ENCODE results near the gene PFKL.

PFKL gene

DNA sequence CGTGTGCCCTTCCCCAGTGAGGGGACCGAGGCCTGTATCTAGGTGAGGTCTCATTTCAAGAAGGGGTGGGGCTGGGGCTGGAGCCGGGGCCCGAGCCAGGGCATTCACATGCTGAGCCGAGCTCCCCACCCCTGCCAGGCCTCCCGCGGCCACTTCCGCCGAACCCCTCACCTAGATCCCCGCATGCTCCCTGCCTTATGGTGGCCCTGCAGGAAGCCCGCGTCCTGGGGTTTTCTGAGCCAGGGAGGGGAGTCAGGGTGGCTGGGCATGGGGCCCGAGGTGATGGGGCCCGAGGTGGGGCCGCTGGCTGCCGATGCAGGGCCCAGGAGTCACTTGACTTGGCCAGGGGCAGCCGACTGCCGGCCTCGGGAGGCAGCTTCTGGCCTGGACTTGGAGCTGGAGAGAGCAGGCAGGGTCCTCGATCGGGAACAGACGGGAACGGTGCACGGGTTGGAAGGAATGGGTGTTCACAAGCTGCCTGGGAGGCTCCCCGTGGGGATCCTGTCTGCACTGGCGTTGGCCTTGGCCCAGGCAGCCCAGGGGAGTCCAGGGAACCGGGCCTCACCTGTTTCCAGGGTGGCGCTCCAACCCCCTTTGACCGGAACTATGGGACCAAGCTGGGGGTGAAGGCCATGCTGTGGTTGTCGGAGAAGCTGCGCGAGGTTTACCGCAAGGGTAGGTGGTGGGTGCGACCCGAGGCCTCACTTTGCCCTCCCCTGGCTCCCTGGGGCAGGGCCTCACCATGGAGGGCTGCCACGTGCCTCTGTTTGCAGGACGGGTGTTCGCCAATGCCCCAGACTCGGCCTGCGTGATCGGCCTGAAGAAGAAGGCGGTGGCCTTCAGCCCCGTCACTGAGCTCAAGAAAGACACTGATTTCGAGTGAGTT, 25.8 kb downstream of the PFKL start:
- FAIRE-seq (no peak), DNase-seq (ENCODE audit: insufficient read length, low spot score) (no peak)

DNA sequence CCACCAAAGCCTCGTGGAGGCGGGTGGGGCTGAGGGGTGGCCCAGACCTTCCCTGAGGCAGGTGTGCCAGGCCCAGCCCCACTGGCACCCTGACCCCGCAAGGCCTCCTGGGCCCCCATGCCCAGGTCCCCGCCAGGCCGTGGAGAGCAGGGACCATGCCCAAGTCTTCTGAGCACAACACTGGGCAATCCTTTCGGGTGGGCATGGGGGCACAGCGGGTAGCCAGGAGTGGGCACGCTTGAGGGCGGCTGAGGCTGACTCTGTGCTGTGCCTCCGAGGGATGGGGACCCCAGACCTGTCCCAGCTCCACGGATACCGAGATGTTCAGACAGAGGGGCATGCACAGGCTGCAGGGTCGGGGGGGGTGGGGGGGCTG, 26.4 kb downstream of the PFKL start:
- FAIRE-seq (no peak), DNase-seq (ENCODE audit: insufficient read length, low spot score) (no peak)

DNA sequence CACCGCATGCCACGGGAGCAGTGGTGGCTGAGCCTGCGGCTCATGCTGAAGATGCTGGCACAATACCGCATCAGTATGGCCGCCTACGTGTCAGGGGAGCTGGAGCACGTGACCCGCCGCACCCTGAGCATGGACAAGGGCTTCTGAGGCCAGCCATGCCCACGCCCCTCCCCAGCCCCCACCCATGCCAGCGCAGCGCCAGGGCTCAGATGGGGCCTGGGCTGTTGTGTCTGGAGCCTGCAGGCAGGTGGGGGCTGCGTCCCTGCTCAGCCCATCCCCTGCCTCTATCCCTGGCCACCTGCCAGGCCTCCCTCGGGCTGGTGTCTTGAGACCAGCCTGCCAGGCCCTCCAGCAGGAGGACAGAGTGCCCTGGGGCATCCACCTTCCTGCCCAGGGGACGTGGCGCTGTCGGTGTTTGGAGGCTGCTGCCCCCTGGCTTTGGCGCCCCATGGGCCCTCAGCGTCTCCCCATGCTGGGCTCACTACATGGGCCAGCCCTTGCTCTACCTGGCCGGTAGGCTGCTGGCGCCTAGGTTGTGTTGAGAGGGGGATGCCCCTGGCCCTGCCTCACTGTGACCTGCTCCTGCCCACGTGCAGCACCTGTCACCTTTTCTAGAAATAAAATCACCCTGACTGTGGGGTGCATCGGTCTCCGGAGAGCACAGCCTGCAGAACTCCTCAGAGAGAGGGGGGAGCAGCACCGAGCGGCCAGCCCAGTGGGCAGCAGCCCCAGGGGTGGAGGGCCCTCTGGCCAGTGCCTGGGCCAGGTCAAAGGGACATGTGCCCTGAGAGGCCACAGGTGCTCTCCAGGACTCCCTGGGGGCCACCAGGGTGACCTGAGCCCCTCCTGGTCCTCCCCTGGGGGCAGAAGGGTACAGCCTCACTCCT, 27.1 kb downstream of the PFKL start:
- no peak for FAIRE-seq
- DNase-seq (ENCODE audit: insufficient read length, low spot score) = no peak

DNA sequence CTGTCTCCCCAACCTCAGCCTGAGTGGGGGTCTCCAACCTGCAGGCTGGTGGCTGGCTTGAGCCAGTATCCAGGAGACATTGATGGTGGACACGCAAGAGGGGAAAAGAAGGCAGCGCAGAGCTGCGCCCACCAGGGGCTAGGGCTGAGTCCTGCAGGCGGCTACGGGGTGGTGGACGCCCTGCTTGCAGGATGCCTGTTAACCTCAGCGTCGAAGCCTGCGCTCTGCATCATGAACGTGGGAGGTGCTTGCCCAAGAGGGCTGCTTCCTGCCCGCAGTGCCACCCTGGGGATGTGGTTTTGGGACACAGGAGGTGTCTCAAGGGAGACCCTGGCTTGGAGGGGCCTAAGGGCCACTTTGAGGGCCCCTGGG, 27.7 kb downstream of the PFKL start:
- no peak for FAIRE-seq

DNA sequence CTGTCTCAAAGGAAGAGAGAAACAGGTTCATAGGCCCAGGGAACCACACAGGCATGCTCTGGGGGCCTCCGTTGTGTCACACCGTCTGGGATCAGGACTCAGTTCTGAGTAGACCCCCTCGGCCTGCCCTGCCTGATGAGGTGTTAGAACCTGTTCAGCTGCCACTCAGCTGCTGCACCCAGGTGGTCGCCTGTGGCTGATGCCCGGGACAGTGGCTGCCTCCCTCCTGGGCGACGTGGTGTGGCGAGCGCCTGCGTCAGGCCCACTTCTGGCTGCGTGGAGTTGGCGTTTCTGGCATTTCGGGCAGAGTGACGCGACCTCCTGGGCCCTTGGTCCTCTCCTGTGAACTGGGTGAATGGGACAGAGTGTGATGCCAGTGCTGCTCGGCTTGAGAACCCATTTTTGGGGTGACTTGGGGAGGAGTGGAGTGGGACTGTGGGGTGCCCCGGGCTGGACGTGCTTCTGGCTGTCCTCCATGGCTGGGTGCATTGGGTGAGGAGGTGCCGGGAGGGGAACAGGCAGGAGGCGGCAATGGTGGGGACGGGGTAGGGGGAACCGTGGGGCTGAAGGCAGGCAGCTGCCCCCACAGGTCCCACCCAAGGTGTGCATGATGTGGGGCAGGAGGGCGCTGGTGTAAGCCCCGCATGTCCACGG, 28.5 kb downstream of the PFKL start:
- no peak for FAIRE-seq
- no peak for DNase-seq (ENCODE audit: insufficient read length, low spot score)

More for the DNA sequence above, 27.7 kb downstream of the PFKL start:
- no peak for DNase-seq (ENCODE audit: insufficient read length, low spot score)

DNA sequence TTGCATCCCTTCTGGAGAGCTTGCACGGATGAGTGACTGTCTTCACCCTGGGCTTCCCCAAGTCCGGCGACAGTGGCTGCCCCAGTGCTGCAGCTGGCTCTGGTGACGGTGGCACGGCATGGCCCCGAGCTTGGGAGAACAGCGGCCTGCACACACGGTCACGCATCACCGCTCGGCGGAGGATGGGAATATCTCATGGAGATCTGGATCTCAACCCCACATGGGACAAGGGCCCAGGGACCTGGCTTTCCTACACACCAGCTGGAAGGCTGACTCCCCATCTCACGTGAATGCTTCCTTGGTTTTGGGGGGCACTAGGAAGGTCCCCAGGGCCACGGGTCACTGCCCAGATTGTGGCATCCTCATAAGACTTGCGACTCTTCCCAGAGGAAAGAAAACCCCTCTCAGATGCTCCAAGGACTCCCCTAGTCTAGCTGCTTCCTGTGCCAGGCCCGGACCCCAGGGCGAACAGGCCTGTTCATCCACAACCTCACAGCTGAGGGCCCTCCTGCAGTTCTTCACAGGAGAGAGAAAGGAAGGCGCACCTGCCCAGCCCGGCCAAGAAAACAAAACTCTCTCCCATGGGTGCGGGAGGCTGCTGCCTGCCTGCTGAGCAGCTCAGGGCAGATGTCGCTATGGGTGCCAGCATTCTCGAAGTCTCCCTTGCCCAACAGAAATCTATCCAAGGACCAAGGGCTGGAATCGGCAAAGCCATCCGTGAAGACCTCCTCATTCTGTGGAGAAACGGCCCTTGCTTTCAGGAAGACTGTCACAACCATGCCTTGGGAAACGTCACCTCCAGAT, 29.4 kb downstream of the PFKL start:
- FAIRE-seq (no peak), DNase-seq (ENCODE audit: insufficient read length, low spot score) (no peak)

DNA sequence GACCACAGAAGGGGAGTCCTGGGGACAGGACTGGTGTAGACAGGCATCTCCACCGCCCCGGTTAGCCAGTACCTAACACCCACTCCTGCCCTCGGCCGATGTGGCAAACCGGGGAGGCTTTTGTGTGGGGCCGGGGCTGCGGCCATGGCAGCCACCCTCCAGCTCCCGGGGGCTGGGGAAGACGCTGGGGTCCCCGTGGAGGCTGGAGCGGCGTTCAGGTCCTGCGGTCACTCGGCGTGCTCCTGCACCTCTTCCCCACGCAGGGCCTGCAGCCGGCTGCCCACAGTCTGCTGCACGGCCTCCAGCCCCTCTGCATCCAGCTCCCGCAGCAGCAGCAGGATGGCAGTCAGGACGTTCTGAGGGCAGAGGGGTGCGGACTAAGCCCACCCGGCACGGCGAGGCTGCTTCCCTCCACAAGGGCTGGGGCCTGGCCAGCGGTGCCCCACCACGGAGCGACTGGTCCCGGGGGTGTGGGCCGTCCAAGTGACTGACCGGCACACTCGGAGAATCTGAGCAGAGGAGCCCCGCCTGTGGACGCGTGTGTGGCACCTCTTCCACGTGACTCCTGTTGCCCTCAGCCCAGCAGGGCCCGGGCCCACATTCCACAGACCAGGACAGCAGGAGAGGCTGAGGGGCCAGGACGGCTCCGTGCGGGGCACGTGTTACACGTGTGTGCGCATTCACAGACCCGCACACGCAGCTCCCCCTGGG, 30.3 kb downstream of the PFKL start:
- FAIRE-seq (no peak), DNase-seq (ENCODE audit: insufficient read length, low spot score) (no peak)

DNA sequence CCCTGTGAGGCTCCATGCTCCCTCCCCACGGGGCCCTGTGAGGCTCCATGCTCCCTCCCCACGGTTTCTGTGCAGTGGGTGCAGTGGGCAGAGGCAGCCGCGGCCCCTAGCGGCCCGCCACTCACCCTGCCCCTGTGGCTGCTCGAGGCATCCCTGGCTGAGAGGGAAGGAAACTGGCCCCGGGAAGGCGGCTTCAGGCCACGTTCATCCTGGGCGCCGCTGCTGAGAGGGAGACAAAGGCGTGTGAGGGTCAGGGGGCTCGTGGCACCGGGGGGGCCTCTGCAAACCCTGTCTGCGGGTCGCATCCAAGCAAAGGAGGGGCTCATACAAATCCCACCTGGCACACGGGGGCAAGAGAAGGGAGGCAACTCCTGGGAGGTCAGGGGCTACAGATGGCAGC, 30.8 kb downstream of the PFKL start:
- DNase-seq (ENCODE audit: insufficient read length, low spot score) (no peak), FAIRE-seq (no peak)

DNA sequence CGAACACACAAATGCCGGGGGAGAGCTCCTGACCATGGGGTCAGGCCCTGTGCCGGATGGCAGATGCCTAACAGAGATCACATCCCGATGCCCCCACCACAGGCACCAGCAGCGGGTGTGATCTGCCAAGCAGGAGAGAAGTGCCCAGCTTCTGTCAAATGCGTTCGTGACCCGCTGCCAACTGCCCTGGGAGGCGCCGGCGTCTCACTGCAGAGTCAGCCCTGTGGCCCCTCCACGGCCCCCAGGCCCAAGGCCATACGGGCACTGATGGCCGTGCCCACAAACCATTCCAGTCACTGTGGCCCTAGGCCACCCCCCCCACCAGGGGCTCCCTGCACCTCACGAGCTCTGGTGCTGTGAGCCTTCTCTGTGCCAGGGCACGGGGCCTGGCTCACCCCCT, 31.4 kb downstream of the PFKL start:
- DNase-seq (ENCODE audit: insufficient read length, low spot score) = no peak
- FAIRE-seq = no peak

DNA sequence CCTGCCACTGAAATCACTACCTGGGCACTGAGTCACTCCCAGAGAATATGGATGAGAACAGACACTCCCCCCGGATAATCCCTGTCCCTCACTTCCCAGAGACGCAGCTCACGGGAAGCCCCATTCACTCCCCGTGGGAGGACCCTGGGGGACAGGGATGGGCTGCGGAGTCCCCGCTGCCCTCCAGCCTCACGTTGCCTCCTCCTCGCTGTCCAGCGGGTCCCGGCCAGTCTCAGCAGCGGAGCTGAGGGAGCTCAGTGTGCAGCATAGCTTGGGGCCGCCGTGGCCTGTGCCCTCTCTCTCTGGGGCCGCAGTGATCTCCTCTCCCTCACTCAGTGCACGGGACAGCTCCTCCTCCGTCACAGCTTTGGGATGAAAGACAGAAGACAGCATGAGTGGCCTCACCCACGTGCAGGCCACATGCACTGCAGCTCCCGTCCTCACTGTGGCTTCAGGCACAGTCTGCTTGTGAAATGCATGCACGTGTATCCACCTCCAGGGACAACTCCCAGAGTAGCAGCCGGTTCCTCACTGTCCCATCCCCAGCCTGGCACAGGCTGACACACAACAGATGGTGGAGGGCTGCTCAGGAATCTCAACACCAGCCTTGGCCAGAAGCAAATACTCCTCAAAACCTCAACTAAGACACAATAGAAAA, 31.9 kb downstream of the PFKL start:
- no peak for DNase-seq (ENCODE audit: insufficient read length, low spot score)
- no peak for FAIRE-seq

DNA sequence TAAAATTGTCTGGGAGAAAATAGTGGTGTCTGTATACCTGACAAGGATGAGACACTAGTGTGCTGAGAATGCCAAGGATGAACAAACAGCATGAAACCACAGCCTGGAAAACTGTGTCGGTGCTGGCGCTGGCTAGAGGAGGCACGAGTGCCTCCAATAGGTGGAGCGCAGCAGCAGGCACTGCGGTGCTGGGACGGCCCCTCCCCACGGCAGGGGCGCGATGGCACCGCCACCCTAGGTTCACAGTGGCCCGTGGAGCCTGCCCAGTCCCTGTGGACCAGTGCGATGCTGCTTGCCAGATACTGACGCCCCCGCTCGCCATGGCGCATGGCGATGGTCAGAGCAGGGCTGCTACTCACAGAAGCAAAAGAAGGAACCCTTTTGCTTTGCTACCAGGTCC, 32.5 kb downstream of the PFKL start:
- no peak for DNase-seq (ENCODE audit: insufficient read length, low spot score)
- FAIRE-seq = no peak

DNA sequence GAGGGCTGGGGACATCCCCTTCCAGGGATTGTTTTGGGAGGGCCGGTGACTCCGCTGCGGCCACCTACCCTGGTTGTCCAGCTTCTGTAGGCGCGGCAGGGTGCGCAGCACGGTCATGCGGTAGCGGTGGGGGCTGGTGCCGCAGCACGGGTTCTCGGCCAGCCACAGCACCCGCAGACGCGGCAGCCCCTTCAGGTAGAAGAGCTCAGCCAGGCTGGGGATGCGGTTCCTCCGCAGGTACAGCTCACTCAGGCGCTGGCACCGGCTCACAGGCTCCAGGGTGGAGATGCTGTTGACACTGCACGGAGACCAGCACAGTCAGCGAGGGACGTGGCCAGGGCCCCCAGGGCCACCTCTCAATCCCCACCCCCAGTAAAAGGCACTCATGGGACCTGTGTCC, 33.1 kb downstream of the PFKL start:
- DNase-seq (ENCODE audit: insufficient read length, low spot score) (no peak), FAIRE-seq (no peak)

DNA sequence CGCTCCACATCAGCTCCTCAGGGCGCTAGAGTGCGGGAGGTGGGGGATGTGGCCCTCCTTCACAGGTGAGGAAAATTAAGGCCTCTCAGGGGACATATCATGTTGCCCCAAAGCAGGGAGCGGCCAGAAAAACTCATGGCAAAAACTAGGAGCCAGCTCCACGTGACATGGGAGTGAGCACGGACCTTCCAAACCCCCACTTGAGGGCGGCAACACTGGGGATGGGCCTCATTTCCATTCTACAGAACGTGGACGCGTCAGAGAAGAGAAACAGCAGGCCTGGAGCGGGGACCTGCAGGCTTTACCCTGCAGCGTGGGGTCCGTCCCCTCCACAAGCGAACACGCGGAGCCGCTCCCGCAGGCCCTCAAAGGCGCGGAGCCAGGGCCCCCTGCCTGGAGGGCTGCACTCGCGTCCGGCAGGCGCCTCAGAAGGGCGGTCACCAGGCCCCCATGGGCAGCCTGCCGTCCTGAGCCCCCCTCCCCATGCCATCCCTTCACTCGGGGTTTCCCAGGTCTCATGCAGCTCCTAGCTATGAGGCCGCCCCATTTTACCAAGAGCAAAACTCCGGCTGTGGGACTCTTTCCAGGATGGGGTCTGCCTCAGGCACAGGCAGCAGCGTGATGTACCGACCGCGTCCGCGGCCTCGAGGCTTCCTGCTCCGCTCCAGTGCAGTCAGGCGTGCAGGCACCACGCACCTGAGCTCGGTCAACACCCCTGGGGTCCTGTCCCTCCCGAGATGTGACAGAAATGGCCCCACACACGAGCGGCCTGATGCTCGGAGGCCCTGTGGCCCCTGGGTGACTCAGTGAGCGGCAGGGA, 33.9 kb downstream of the PFKL start:
- DNase-seq (ENCODE audit: insufficient read length, low spot score) (no peak), FAIRE-seq (no peak)

DNA sequence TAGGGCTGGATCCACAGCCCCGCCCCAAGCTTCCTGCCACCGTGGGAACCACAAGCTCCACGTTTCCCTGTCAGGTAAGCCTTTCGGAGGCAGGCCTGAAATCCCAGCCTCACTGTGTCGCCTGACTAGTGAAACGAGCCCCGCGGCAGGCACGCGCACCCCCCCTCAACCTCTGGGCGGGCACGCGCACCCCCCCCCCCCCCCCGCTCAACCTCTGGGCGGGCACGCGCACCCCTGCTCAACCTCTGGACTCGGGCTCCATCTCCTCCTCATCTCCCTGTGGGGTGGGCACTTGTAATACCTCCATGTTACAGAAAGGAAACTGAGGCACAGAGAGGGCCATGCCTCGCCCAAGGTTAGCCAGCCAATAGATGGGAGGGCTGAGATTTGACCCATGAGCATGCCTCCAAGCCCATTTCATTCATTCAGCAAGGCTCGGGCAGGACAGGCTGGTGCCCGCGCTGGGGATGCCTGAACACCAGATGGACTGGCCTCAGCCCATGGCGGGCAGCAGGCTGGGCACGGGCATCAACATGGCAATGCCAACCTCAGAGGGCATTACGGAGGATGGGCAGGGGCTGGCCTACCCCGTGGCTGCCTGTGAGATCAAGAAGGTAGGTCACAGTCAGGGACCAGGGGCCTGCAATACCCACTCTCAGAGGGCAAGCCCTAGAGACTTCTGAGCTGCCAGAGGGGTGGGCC, 34.6 kb downstream of the PFKL start:
- no peak for FAIRE-seq
- DNase-seq (ENCODE audit: insufficient read length, low spot score) = no peak

DNA sequence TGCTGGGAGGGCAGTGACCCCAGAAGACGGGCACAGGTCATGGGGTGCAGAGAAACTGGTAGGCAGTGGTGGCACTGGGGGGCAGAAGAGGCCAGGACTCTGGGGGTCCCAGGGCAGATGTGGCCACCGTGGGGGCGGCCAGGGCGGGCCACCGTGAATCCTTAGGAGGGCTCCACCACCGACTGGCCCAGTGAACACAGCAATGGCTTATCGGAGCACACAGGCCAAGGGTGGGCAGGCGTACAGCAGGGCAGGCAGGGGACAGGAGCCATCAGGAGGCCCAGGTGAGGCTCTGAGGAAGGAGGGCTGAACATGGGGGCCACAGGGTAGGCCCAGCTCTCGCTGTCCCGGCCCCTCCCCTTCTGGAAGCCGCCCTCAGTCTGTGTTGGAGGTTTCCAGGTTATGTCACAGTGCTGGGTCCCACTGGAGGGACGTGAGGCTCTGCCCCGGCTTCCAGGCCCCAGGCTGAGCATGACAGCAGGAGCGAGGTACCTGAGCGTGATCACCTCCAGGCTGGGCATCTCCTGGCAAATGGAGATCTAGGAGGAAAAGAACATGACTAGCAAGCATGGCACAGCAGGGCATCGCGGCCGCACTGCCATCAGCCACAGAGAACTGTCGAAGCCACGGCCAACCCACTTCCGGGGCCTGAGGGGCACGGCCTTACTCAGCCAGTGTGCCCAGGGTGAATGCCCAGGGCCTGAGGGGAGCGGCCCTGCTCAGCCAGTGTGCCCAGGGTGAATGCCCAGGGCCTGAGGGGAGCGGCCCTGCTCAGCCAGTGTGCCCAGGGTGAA, 35.6 kb downstream of the PFKL start:
- no peak for DNase-seq (ENCODE audit: insufficient read length, low spot score)
- no peak for FAIRE-seq

DNA sequence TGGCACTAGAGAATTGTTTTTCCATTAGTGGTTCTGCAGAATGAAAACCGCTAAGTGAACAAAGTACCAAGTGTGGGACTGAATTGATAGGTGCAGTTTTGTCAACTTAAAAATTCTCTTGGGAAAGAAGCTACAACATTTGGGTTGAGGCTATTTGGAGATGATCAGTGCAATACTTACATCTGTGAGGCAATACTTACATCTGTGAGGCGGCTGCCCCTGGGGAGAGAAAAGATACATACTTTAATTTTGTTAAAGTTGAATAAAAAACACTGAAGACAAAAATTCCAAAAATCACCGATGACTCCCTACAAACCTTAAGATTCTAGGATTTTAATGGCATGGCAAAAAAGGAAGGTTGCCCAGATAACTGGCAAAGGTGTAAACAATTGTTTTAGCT, 37.6 kb downstream of the PFKL start:
- no peak for FAIRE-seq
- DNase-seq (ENCODE audit: insufficient read length, low spot score) = no peak

Data from GM19239 (cell line).